HG03521 (cell line): ENCODE results near the gene TRIM38.
A peak's percentile ranks its signal among the peaks of the same experiment; 100 is the strongest.
"Not testable (repeated sequence)": the region's sequence is repeated elsewhere in the genome, so short reads cannot be mapped to it uniquely, and the experiment has no call there.

ENCODE experiments used
- ATAC-seq: cut with Tn5 transposase; IDR thresholded peaks from one replicate; pipeline ENCODE4 v1.9.1; 2021; ENCODE audit warnings: mild to moderate bottlenecking, moderate library complexity; ENCODE audit not compliant: unreplicated experiment

TRIM38 gene

DNA sequence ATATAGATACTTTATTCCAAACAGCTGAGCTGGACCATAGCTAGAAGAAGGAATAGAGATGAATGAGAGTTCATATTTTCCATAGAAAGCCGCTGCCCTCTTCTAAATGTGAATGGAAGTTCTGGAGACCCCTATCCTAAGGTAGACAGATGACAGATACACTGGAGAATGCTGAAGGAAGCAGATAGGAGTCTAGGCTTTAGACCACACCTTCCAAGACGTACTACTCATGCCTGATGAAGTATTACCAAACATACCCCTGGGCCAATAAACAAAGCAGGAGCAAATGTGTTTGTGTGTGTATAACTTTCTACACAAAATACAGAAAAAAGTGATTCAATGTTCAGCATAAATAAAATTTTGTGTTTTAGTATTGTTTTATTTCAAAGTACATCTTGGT is 23.0 kb upstream of the TRIM38 start:
- no peak for ATAC-seq

DNA sequence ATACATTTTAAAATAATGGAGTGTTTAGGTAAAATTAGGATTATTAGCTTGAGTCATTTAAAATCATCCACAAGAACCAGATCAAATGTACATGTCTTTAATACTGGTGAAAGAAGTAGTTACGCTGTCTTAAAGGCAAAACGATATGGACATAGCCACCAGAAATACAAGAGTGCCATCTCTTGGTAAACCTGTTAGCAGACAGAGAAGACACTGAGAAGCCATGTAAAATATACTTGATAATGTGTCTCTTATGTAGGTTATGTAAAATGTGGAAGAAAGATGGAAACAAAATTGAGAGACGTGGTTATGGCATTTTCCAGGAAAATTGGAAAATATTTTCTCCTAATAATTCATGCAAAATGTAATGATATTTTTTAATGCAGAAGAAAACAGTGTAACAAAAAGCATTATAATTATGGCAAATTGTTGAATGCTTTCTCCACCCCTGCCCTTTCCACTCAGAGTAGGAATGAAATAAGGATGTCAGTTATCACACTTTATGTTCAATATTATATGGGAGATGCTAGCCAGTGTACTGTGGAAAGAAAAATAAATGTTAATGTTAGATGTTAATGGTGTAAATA is 19.9 kb upstream of the TRIM38 start:
- ATAC-seq: no peak

DNA sequence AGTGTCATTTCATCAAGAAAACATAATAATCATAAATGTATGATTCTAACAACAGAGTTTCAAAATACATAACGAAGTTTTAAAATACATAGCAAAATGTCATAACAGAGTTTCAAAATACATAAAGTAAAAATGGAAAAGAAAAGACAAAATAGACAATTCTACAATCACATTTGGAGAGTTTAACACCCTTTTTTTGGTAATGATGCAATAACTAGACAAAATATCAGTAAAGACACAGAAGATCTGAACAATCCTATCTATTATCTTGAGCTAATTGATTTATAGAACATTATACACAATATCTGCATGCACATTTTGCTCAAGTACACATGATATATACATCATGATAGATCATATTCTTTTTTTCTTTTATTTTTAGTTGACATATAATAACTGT is 18.7 kb upstream of the TRIM38 start:
- ATAC-seq: no peak

DNA sequence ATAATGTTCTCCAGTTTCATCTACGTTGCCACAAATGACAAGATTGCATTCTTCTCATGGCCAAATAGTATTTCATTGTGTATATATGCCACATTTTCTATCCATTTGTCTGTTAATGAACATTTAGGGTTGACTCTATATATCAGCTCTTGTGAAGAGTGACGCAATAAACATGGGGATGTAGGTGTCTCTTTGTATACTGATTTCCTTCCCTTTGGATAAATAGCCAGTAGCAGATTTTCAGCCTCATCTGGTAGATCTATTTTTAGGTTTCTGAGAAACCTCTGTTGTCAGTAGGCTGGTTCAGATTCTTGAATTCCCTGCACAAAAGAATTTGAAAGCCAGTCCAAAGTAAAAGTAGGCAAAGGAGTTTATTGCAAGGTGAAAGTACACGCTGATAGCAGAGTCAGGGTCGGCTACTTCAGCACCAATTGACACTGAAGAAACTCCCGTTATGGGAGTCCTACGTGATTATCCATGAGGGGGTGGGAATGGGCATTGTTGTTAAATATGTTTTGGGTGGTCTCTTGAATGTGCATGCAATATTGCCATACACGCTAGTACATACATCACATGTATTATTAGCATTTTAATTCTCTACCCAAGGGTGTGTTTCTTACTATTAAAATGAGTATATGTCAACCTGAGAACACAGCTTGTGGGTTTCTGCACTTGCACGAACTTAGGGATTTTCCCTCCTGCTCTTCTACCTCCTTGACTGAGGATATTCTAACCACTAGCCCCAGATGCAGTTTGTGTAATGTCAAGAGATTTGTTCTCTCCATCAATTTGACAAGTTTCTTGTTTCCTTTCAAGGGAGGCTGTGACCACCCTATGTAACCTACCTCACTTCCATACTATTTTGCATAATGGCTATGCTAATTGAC is 17.7 kb upstream of the TRIM38 start:
- ATAC-seq: peak; percentile 76

DNA sequence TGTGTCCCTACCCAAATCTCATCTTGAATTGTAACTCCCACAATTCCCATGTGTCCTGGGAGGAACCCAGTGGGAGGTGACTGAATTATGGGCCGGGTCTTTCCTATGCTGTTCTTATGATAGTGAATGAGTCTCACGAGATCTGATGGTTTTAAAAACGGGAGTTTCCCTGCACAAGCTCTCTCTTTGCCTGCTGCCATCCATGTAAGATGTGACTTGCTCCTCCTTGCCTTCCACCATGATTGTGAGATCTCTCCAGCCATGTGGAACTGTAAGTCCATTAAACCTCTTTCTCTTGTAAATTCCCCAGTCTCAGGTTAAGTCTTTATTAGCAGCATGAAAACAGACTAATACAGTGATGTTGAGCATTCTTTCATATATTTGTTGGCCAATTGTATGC is 16.9 kb upstream of the TRIM38 start:
- ATAC-seq: not testable (repeated sequence)

DNA sequence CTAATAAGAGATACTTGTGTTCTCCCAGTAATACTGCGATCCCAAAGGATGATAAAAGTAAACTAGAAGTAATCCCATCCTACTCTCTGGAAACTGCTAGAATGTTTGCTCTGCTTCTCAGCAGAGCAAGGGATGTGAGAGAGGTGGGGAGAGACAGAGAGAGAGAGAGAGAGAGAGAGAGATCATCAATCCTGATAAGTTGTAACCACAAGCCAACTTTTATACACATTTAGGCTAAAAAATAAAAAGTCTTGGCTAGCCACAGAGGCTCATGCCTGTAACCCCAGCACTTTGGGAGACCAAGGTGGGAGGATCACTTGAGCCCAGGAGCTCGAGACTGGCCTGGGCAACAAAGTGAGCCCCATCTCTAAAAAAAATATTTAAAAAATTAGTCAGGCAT is 16.0 kb upstream of the TRIM38 start:
- ATAC-seq: no peak

DNA sequence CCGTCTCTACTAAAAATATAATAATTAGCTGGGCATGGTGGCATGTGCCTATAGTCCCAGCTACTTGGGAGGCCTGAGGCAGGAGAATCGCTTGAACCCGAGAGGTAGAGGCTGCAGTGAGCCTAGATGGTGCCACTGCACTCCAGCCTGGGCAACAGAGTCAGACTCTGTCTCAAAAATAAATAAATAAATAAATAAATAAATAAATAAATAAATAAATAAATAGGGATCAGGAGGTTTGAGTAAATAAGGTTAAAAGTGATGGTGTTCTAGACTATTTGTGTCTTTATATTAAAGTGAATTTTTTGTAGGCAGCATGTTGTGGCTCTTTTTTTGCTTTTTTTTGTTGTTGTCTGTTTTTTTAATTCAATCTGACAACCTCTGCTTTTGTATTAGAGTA is 15.1 kb upstream of the TRIM38 start:
- not testable (repeated sequence) for ATAC-seq

DNA sequence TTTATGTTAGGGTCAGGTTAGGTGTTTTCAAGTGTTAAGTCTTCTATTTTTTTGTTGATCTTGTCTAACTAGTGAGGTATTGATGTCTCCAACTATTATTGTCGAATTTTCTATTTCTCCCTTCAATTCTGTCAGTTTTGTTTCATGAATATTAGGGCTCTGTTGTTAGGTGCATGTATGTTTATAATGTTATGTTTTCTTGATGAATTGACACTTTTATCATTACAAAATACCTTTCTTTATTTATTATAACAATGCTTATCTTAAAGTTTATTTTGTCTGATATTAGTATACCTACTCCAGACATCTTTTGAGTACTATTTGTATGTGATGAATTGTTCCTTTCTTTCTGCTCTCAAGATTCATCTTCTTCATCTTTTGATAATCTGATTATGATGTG is 12.9 kb upstream of the TRIM38 start:
- no peak for ATAC-seq

DNA sequence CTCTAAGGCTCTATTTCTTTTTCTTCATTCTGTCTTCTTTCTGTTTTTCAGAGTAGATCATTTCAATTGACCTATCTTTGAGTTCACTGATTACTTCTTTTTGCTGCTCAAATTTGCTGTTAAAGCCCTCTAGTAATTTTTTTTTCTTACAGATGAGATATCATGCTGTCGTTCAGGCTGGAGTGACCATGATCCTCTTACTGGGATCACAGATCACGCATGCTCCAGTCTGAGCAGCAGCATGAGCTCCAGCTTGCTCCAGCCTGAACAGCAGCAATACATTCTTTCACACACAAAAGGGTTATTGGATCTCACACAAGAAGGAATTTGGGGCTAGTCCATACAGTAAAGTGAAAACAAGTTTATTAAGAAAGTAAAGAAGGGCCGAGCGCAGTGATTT is 12.3 kb upstream of the TRIM38 start:
- no peak for ATAC-seq

DNA sequence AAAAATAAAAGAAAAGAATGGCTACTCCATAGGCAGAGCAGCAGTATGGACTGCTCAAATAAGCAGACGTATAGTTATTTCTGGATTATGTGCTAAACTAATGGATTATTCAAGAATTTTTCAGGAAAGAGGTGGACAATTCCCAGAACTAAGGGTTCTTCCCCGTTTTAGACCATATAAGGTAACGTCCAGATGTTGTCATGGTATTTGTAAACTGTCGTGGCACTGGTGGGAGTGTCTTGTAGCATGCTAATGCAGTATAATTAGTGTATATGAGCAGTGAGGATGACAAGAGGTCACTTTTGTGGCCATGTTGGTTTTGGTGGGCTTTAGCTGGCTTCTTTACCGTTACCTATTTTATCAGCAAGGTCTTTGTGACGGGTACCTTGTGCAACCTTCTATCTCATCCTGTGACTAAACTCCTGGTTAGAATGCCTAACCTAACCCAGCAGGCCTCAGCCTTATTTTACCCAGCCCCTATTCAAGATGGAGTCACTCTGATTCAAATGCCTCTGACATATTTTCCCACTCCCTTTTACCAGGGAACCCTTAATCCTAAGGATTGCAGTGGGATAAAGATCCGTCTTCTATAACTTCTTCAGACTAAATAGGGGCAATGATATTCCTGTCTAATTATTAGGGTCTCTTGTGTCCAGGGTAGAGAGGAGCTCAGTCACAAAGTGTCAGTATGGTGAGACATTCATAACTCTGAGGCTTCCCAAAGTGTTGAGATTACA is 11.1 kb upstream of the TRIM38 start:
- ATAC-seq: no peak

DNA sequence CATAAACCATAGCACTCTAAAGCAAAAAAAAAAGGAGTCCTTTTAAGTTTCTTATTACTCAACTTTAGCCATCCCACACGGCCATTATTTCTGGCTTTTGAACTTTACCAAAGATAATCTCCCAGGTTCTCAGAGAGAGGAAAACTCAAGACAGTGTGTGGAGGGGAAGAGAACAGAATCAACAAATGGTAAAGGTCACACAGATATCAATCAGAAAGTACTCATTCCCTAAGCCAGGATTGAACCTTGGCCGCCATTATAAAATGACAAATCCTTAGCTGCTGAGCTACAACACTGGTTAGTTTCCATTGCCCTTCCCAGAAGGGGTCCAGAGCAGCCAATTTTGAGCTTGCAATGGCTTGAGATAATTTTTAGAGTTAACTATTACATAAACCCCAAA is 10.1 kb upstream of the TRIM38 start:
- no peak for ATAC-seq

DNA sequence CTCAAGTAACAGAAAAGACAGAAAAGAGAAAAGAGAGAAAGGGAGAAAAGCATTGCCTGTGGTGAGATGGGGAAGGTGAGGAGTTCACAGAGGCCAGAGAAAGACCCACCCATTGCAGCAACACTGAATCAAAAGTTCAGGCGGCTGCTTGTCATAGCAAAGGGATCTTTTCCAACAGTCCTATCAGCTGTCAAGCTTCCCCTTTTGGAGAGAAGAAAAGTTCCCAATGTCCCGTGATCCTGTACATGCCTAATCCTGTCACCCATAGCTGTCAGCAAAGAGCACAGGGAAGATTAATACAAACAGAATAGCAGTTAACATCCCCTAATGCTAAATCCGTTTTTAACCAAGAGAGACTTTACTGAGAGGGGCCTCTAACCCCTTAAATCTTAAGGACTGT is 8.9 kb upstream of the TRIM38 start:
- no peak for ATAC-seq

DNA sequence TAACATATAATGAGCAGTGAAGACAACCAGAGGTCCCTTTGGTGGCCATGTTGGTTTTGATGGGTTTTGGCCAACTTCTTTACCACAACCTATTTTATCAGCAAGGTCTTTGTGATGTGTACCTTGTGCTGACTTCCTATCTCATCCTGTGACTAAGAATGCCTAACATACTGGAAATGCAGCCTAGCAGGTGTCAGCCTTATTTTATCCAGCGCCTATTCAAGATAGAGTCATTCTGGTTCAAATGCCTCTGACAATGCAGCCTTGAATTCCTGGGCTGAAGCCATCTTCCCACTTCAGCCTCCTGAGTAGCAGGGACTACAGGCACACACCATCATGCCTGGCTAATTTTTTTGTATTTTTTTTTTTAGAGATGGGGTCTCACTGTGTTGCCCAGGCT is 7.8 kb upstream of the TRIM38 start:
- ATAC-seq: no peak

DNA sequence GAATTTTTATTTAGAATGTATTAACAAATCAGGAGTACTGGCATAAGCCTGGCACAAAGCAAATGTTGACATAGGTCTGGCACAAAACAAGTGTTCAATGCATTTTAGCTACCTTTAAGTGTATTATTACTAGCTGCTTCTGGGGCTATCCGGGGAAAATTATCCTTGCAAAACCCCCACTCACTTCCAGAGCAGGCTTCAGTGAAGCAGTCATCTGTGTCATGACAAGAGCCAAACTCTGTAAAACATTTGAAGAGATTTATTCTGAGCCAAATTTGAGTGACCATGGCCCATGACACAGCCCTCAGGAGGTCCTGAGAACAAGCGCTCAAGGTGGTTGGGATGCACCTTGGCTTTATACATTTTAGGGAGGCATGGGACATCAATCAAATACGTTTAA is 6.4 kb upstream of the TRIM38 start:
- ATAC-seq: no peak

DNA sequence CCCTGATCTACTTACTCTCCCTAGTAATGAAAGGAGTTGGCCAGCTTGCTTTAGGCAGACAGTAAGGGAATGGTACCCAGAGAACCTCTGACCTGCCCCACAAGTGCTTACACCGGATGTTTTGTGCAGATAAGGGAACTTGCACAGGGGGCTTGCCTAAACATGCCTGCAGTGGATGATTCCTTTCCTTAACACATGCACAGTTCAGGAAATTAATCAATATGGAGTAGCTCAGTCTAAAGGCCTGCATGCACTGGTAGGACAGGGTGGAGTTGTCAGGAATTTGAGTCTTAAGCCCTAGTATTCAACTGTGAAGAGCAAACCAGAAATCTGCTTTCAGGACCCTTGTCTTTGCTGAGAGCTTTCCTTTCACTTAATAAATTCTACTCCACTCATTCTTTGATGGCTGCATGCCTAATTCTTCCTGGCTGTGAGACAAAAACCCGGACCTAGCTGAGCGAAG is 3.9 kb upstream of the TRIM38 start:
- no peak for ATAC-seq

DNA sequence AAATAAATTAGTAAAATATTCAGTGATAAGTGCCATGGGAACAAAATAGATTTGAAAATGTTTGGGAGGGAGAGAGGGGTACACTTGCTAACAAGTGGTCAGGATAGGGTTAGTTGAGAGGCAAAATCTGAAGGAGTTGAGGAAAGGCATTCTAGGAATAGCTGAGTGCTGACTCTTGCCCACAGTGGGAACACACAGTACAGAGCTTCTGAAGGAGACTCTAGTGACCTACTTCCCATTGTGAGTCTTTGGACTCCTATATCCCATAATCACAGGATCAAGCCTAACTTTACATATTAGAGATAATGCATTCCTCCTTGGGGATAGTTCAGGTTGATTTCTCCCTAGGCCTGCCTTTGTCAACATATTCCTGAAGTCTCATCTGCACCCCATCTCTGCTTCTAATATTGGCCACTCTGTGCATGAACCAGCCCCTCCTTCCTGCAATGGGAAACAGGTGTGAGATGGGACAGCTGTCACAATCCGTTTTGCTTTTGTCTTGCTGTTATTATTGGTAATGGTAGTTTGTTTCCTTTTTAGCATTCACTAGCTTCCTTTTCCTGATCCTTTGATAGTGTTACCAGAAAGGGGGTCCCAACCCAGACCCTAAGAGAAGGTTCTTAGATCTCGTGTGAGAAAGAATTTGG is 2.6 kb upstream of the TRIM38 start:
- ATAC-seq: no peak

DNA sequence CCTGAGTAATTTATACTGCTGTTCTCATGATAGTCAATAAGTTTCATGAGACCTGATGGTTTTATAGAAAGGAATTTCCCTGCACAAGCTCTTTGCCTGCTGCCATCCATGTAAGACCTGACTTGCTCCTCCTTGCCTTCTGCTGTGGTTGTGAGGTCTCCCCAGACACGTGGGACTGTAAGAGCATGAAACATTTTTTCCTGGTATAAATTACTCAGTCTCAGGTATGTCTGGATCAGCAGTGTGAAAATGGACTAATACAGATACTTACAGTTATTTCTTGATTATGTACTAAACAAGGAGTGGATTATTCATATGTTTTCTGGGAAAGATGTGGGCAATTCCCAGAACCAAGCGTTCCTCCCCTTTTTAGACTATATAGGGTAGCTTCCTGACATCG is 1.9 kb upstream of the TRIM38 start:
- ATAC-seq: no peak

DNA sequence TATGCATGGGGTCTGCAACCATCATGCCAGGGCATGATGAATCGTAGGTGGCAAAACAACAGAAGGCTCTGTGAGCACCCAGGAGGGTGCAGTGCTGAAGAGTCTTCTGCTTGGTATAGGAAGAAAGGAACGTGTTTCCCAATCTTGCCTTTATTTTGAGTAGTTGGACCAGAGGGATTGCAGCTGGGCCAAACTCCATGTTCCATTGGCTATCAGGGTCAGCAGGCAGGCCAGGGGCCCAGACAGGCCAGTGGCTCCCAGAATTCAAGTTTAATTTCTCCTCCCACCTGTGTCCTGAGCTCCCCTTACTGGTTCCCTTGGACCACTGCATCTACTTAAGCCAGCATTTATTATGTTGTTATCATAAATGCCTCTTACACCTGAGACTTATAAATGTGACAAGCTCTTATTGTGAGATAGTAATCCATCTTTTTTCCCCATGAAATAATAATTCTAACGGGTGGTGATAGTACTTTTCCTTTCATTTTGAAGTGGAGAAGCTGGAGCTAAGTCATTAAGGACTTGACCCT is 918 bp upstream of the TRIM38 start:
- ATAC-seq: no peak

DNA sequence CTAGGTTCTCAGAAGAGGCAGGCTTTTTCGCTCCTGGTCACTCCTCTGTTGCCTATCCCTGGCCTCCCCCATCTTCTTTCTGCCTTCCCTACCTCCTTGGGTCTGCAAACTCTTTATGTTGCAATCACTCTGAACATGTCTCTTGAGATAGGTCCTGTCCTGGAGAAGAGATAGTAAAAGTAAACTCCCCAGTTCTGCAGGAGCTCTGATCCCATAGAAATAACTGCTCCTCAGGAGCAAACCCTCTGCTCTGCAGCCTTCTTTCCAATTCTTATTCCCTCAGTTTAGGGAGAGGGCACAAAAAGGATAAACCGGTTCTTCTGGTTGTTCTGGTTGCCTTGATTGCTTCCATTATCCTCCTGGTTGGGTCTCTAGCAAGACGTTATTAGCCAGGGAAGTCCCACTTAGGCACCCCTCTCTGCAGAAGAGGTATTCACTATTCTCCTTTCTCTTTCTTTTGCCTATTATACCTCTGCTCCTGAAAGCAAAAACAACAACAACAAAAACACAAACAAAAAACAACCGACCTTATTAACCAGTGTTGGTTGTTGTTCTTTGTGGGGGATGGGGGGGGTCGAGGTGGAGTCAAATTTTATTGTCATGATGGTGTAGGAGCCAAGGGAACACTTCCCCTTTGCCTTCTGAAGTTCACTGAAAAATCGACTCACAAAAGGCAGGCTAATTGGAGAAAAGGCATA is 973 bp downstream of the TRIM38 start:
- ATAC-seq: no peak

DNA sequence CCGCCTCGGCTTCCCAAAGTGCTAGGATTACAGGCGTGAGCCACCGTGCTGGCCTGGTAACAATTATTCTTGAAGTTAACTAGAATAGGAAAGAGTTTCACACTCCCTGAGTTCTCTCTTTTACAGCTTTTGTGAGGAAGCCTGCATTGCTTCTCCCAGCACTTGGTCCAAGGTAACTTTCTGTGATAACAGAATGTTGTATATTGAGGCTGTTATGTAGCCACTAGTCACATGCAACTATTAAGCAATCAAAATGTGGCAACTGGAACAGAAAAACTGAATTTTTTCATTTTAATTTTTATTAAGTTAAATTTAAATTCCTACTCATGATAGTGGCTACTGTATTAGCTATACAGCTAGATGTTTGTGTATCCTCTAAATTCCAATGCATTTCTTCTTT is 2.5 kb downstream of the TRIM38 start:
- ATAC-seq: no peak

DNA sequence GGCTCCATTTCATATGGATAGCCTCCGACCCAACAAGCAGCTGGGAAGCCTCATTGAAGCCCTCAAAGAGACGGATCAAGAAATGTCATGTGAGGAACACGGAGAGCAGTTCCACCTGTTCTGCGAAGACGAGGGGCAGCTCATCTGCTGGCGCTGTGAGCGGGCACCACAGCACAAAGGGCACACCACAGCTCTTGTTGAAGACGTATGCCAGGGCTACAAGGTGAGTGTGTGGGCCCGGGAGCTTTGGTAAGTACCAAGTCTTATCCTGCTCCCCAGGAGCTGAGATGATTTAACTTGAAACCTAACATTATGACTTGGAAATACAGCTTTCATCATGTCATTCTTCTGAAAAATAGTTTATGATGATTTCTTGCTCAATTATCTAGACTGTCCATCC is 4.1 kb downstream of the TRIM38 start:
- no peak for ATAC-seq
